ENCODE measurements around the gene KIAA2012. TPM values are rescaled to one million over a fixed set of nuclear protein-coding genes. Genes with fewer than 3 reads are reported as not detected.

KIAA2012 gene
- total RNA-seq, 1 experiment from 2014 or later, result not detected

GRCh38 chr2:202040079-202040844, 32.8 kb upstream of the KIAA2012 start:
- no peak for DNase-seq (ENCODE audit: low spot score)

GRCh38 chr2:202042444-202042843, 30.6 kb upstream of the KIAA2012 start:
- in situ Hi-C loops (cut with HindIII; ENCODE audit: low sequenced_read_pairs), result no loop called here
- DNase-seq (ENCODE audit: low spot score), result no peak

More at GRCh38 chr2:202040079-202040844, 32.8 kb upstream of the KIAA2012 start:
- in situ Hi-C loops (cut with HindIII; ENCODE audit: low sequenced_read_pairs), result no loop called here

- in situ Hi-C loops (cut with HindIII; ENCODE audit: low sequenced_read_pairs), result no loop called here
- DNase-seq (ENCODE audit: low spot score), result no peak
Measured at GRCh38 chr2:202043475-202043874, 29.6 kb upstream of the KIAA2012 start.

- DNase-seq (ENCODE audit: low spot score), result no peak
- in situ Hi-C loops (cut with HindIII; ENCODE audit: low sequenced_read_pairs), result no loop called here
Measured at GRCh38 chr2:202044777-202045176, 28.3 kb upstream of the KIAA2012 start.

GRCh38 chr2:202046572-202046971, 26.5 kb upstream of the KIAA2012 start:
- no peak for DNase-seq (ENCODE audit: low spot score)
- in situ Hi-C loops (cut with HindIII; ENCODE audit: low sequenced_read_pairs), result no loop called here

- no peak for DNase-seq (ENCODE audit: low spot score)
- in situ Hi-C loops (cut with HindIII; ENCODE audit: low sequenced_read_pairs), result no loop called here
Measured at GRCh38 chr2:202049092-202049728, 23.8 kb upstream of the KIAA2012 start.

- in situ Hi-C loops (cut with HindIII; ENCODE audit: low sequenced_read_pairs), result no loop called here
- DNase-seq (ENCODE audit: low spot score), result no peak
Measured at GRCh38 chr2:202049840-202050239, 23.2 kb upstream of the KIAA2012 start.

- DNase-seq (ENCODE audit: low spot score), result no peak
- in situ Hi-C loops (cut with HindIII; ENCODE audit: low sequenced_read_pairs), result no loop called here
Measured at GRCh38 chr2:202050652-202051051, 22.4 kb upstream of the KIAA2012 start.

- peak; percentile 54 for DNase-seq (ENCODE audit: low spot score)
- in situ Hi-C loops (cut with HindIII; ENCODE audit: low sequenced_read_pairs), result no loop called here
Measured at GRCh38 chr2:202051499-202052161, 21.4 kb upstream of the KIAA2012 start.

GRCh38 chr2:202052235-202052634, 20.8 kb upstream of the KIAA2012 start:
- DNase-seq (ENCODE audit: low spot score), result no peak
- in situ Hi-C loops (cut with HindIII; ENCODE audit: low sequenced_read_pairs), result no loop called here

GRCh38 chr2:202054679-202055078, 18.4 kb upstream of the KIAA2012 start:
- in situ Hi-C loops (cut with HindIII; ENCODE audit: low sequenced_read_pairs), result no loop called here
- no peak for DNase-seq (ENCODE audit: low spot score)

GRCh38 chr2:202056611-202057010, 16.4 kb upstream of the KIAA2012 start:
- DNase-seq (ENCODE audit: low spot score), result no peak
- in situ Hi-C loops (cut with HindIII; ENCODE audit: low sequenced_read_pairs), result no loop called here

GRCh38 chr2:202060218-202060617, 12.8 kb upstream of the KIAA2012 start:
- in situ Hi-C loops (cut with HindIII; ENCODE audit: low sequenced_read_pairs), result no loop called here
- DNase-seq (ENCODE audit: low spot score), result no peak

- no peak for DNase-seq (ENCODE audit: low spot score)
- in situ Hi-C loops (cut with HindIII; ENCODE audit: low sequenced_read_pairs), result no loop called here
Measured at GRCh38 chr2:202061695-202062094, 11.4 kb upstream of the KIAA2012 start.

GRCh38 chr2:202064171-202064880, 8.7 kb upstream of the KIAA2012 start:
- DNase-seq (ENCODE audit: low spot score), result peak; percentile 48
- in situ Hi-C loops (cut with HindIII; ENCODE audit: low sequenced_read_pairs), result no loop called here

GRCh38 chr2:202064881-202065230, 8.2 kb upstream of the KIAA2012 start:
- in situ Hi-C loops (cut with HindIII; ENCODE audit: low sequenced_read_pairs), result no loop called here
- no peak for DNase-seq (ENCODE audit: low spot score)

GRCh38 chr2:202065876-202066275, 7.2 kb upstream of the KIAA2012 start:
- no peak for DNase-seq (ENCODE audit: low spot score)
- in situ Hi-C loops (cut with HindIII; ENCODE audit: low sequenced_read_pairs), result no loop called here

- DNase-seq (ENCODE audit: low spot score), result no peak
- in situ Hi-C loops (cut with HindIII; ENCODE audit: low sequenced_read_pairs), result no loop called here
Measured at GRCh38 chr2:202066875-202067274, 6.2 kb upstream of the KIAA2012 start.

- in situ Hi-C loops (cut with HindIII; ENCODE audit: low sequenced_read_pairs), result no loop called here
- no peak for DNase-seq (ENCODE audit: low spot score)
Measured at GRCh38 chr2:202067589-202067988, 5.5 kb upstream of the KIAA2012 start.
